Epithelial cell of proximal tubule (primary cell): Measurements from ENCODE around the gene PTPN5. TPM values are rescaled to one million over a fixed set of nuclear protein-coding genes. Genes with fewer than 3 reads are reported as not detected.

ENCODE experiments used
- DNase-seq: peaks from one replicate; pipeline ENCODE4 v3.0.0-alpha.2; 2011; ENCODE audit warnings: low read depth
- H3K4me3 ChIP-seq: 2 replicates; pipeline ENCODE4 v1.5.1; 2011; ENCODE audit warnings: low read depth, mild to moderate bottlenecking, low read length
- CTCF ChIP-seq: conservative IDR thresholded peaks from 2 replicates; pipeline ENCODE4 v1.5.1; 2012; ENCODE audit warnings: low read depth, mild to moderate bottlenecking, low read length
- total RNA-seq: library from RNA; depleted of rRNA; stranded (reverse); fragments of >200 nt; gene quantifications from 2 replicates; pipeline ENCODE4 v1.2.3, GENCODE V29; 2015

Gene PTPN5
- total RNA-seq, 1 donor from 2014 or later = not detected

- no peak for TF ChIP-seq CTCF
Observed at GRCh38 chr11:18773104-18773503, 18.5 kb downstream of the PTPN5 start.

GRCh38 chr11:18772211-18772610 lies 19.4 kb downstream of the PTPN5 start:
- no peak for DNase-seq
- TF ChIP-seq CTCF = no peak
- H3K4me3 ChIP-seq = no peak overlapping the region

More at GRCh38 chr11:18773104-18773503, 18.5 kb downstream of the PTPN5 start:
- DNase-seq = no peak
- no peak overlapping the region for H3K4me3 ChIP-seq

GRCh38 chr11:18771266-18772035 lies 20.1 kb downstream of the PTPN5 start:
- DNase-seq = no peak
- no peak for TF ChIP-seq CTCF
- H3K4me3 ChIP-seq = no peak overlapping the region

- no peak overlapping the region for H3K4me3 ChIP-seq
- no peak for DNase-seq
- TF ChIP-seq CTCF = no peak
Observed at GRCh38 chr11:18770479-18771125, 21.0 kb downstream of the PTPN5 start.

GRCh38 chr11:18769802-18770456 lies 21.7 kb downstream of the PTPN5 start:
- no peak for DNase-seq
- no peak for TF ChIP-seq CTCF
- no peak overlapping the region for H3K4me3 ChIP-seq

- H3K4me3 ChIP-seq = no peak overlapping the region
- no peak for DNase-seq
- no peak for TF ChIP-seq CTCF
Observed at GRCh38 chr11:18768978-18769377, 22.6 kb downstream of the PTPN5 start.
